ENCODE results near the gene IGFALS.
"Not testable (repeated sequence)": the region's sequence is repeated elsewhere in the genome, so short reads cannot be mapped to it uniquely, and the experiment has no call there.

The IGFALS gene

DNA sequence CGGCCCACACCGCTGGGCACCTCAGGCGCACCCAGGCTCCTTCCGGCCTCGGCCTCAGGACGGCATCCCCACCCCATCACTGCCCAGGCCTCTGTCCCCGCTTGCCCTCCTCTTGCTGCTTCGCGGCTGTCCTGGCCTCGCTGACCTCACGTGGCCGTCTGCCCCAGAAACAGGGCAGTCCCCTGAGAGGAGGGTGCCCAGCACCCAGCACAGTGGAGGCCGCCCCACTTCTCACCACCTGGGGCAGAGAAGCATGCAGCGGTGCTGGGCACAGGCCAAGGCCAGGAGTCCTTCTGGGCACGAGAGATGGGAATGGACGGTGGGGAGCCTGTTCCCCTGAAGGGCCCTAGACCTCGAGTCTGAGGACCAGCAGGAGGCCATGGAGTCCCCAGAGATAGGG lies 24.2 kb upstream of the IGFALS start:
- no peak for DNase-seq

DNA sequence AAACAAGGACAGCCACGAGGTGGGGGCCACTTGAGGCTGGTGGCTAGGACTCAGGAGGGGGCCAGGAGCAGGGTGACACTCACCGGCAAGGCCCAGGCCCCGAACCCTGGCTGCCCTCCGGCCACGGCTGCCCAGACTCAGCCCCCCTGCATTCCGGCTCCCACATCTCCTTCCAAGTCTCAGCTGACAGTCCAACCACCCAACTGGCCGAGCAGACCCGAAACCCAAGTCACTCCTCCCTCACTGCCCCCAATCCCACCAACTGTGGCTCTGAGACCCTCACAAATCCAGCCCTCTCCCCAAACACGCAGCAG lies 23.7 kb upstream of the IGFALS start:
- no peak for DNase-seq

- no peak for DNase-seq
Observed at GRCh38 chr16:1816396-1817275, 23.1 kb upstream of the IGFALS start.

DNA sequence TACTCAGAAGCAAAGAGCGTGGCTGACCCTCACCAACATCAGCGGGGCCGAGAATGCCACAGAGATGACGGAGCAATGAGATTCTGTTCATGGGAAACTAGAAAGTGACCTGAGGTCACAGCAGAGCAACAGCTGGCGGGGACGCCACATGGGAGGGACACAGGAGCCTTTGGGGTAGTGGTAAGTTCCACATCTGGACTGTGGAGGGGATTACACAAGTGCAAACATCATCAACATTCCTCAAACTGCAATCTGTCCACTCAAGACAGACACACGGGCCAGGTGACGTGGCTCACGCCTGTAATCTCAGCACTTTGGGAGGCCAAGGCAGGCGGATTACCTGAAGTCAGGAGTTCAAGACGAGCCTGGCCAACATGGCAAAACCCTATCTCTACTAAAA lies 22.0 kb upstream of the IGFALS start:
- DNase-seq, result no peak

- no peak for DNase-seq
Observed at GRCh38 chr16:1812732-1813163, 19.2 kb upstream of the IGFALS start.

- DNase-seq, result no peak
Observed at GRCh38 chr16:1810536-1810935, 17.0 kb upstream of the IGFALS start.

DNA sequence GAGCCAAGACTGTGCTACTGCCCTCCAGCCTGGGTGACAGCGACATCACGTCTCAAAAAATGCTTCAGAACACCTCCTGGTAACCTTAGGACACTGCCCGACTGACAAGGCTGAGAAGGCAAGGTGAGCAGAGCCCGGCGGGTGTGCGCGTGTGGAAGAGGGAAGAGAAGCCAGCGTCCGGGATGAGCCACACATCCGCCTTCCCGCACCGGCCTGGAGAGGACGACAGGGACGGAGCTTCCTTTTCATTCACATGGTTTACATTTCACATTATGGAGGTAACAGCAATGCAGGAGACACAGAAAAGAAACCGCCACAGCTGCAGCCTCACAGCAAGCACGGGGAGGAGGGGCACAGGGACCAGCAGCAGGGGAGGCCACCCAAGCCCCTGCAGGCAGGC lies 16.6 kb upstream of the IGFALS start:
- no peak for DNase-seq

GRCh38 chr16:1809281-1809801 lies 15.8 kb upstream of the IGFALS start:
- no peak for DNase-seq

DNA sequence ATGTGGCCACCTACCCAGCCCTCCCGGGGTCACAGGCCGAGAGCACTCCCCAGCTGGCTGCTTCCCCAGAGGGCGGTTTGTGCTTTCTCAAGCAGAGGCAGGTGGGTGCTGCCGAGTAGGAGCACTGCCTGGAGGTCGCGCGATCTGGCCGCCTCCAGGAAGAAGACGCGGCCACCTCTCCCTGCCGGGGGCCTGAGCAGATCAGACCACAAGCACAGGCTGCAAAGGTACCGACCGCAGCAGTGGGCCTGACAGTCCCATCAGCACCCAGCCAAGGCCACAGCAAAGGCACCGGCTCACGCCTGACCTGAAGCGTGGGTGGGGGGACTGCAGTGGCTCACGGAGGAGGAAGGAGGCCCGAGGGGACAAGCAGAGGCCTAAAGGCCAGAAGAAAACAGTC lies 15.2 kb upstream of the IGFALS start:
- DNase-seq, result no peak

- no peak for DNase-seq
Observed at GRCh38 chr16:1807626-1808025, 14.1 kb upstream of the IGFALS start.

- no peak for DNase-seq
Observed at GRCh38 chr16:1800701-1801100, 7.2 kb upstream of the IGFALS start.

DNA sequence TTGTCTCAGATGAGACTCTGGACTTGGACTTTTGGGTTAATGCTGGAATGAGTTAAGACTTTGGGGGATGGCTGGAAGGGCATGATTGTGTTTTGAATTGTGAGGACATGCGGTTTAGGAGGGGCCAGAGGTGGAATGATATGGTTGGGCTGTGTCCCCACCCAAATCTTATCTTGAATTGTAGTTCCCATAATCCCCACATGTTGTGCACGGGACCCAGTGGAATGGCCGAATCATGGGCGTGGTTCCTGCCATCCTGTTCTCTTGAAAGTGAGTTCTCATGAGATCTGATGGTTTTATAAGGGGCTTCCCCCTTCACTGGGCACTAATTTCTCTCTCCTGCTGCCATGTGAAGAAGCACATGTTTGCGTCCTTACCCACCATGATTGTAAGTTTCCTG lies 5.8 kb upstream of the IGFALS start:
- not testable (repeated sequence) for DNase-seq

DNA sequence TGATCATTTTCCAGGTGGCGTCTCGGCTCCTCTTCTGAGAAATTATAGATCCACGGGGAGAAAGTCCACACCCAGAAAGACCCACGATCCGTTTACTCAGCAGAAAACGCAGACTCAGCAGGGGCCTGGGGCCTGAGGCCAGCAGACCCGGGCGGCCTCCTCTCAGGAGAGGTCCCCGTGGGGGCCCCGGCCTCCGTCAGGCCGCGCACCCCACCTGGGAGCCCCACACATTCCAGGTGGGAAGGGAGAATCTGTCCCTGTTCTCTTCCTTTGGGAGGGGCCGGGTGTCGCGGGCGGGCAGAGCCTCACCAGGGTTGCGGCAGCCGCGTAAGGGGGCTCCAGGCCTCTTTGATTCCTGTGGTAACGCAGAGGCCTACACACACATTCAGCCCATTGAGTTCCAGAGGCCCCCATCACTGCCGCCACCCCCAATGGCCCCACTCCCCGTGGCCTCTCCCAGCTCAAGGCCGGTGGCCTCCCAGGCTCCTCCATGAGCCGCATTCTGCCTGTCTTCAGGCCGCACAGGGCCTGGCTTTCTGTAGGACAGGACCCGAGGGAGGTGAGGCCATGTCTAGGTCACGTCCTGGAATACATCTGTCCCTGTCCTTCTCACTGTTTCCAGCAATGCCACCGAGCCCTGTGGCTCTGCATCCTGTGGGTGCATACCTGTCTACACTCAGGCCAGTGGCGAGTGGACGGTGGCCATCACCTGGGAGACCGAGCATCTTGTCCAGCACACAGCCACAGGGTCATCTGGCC lies 1.6 kb upstream of the IGFALS start:
- no peak for DNase-seq

DNA sequence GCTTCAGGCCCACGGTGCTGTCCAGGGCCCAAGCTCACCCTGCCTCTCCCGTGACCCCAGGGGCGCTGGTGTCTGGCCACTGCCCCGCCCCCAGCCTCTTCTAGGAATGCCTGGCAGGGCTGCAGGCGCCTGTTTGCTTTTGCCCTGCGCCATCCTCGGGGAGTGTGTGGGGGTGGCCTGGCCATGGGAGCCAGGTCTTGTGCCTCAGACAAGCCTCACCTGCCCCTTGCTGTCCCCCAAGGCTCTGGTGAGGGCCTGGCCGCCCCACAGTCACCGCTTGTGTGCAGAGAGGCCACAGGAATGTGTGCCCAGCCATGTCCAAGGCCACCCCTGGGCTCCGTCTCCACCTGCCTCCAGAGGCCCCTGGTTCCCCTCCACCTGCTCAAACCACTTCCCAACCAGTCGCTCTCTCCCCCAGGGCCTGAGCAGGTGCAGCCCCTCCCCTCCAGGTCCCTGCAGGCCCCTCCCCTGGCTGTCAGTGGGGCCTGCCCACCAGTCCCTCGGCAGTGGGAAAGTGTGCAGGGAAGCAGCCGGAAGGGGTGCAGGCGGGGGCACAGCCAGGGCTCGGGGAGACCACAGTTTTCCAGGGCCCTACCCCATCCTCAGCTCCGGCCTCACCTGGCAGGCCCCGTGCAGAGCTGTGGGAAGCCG lies 841 bp upstream of the IGFALS start:
- DNase-seq, result no peak

GRCh38 chr16:1792836-1793577 lies 498 bp downstream of the IGFALS start:
- DNase-seq, result no peak

GRCh38 chr16:1791943-1792812 lies 1.3 kb downstream of the IGFALS start:
- DNase-seq, result no peak

DNA sequence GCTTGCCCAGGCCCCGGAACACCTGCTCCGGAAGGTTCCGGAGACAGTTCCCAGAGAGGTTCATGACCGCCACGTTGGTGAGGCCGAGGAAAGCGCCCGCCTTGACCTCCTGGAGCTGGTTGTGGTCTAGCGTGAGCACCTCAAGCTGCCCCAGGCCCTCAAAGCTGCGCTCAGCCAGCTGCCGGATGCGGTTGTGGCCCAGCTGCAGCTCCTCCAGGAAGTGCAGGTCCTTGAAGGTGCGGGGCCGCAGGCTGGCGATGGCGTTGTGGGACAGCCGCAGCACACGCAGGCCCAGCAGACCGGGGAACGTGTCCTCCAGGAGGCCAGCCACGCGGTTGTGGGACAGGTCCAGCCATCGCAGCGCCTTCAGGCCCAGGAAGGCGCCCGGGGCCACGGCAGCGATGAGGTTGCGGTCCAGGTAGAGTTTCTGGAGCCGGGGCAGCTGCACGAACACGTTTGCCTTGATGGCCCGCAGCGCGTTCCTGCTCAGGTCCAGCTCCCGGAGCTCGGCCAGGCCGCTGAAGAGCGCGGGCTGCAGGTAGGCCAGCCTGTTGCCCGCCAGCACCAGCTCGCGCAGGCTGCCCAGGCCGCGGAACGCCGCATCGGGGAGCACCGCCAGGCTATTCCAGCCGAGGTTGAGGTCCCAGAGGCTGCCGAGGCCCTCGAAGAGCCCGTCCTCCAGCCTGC lies 2.1 kb downstream of the IGFALS start:
- no peak for DNase-seq

DNA sequence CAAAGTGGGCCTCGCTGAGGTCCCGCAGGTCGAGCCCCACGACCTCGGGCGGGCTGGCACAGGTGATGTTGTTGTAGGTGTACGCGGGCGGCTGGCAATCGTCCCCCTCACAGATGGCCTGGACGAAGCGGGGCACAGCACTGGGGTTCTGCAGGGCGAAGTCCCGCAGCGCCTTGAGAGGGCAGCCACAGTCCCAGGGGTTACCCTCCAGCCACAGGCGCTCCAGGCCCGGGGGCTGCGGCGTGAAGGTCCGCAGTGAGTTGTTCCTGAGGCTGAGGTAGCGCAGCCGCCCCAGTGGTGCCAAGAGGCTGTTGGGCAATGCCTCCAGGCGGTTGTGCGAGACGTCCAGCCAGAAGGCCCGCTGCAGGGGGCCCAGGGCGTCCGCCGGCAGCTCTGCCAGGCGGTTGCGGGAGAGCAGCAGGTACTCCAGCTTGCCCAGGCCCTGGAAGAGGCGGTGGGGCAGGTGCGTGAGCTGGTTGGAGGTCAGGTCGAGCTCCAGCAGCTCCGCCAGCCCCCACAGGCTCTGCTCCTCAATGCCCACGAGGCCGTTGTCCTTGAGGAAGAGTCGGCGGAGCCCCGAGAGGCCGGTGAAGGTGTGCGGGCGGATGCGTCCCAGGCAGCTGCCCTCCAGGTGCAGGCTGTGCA lies 2.8 kb downstream of the IGFALS start:
- no peak for DNase-seq

DNA sequence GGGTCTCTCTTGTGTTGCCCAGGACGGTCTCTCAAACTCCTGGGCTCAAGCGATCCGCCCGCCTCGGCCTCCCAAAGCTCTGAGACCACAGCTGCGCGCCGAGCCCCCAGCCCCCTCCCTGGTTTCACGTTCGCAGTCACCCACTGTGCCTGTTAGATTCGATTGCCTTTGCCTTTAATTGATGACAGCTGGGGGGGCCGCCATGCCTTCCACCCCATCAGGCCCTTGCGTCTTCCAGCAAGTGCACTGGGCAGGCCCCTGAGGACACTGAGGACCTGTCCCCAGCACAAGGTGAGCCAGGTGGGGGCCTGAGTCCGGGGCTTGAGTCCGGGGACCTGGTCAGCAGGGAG lies 3.3 kb downstream of the IGFALS start:
- DNase-seq, result no peak

- DNase-seq, result no peak
Observed at GRCh38 chr16:1789643-1790045, 3.9 kb downstream of the IGFALS start.

DNA sequence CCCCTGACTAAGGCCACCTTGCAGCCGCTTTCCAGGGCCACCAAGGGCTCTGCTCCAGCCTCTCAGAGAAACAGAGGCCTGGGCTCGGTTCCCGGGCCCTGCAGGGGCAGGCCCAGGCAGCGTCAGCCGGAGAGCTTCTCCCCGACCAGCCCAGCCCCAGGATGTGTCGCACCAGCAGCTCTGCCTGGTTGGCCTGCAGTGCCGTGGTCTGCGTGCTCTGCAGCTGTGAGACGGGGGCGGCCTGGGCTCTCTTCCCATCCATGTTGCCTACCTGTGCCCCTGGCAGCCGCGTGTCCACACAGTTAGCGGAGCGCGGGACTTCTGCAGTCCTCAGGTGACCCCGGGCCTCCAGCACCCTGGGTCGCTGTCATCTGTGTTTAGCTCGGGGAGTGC lies 4.8 kb downstream of the IGFALS start:
- DNase-seq, result no peak

Measured in MV-4-11 (cell line).